Measurements from ENCODE around the gene NKAIN2. TPM values are rescaled to one million over a fixed set of nuclear protein-coding genes. Genes with fewer than 3 reads are reported as not detected.

Gene NKAIN2
- polyA plus RNA-seq, 1 of the 3 experiments (the other 2 are of a cell fraction), result not detected

- CTCF ChIA-PET, result no interaction called here
These were observed 205.5 kb downstream of the NKAIN2 start for GRCh38 chr6:124008988-124009765.

GRCh38 chr6:124010574-124010973 lies 206.9 kb downstream of the NKAIN2 start:
- no peak overlapping the region for H3K27ac ChIP-seq (ENCODE audit: low read depth in 2 of 2, low read length in 1 of 2)
- POLR2A ChIA-PET, result no interaction called here
- TF ChIP-seq POLR2AphosphoS5 (IDR thresholded peaks at IDR 0.05; ENCODE audit: low read depth, low read length) (no peak), NRF1 (IDR thresholded peaks at IDR 0.05; ENCODE audit: low read depth, low read length) (no peak), ELF1 (IDR thresholded peaks at IDR 0.05) (no peak), FOXJ3 (CRISPR knock-in tag; IDR thresholded peaks at IDR 0.05) (no peak), RXRA (IDR thresholded peaks at IDR 0.05; ENCODE audit: borderline replicate concordance, low read depth) (no peak), SMC3 (IDR thresholded peaks at IDR 0.05; ENCODE audit: low read depth, low read length) (no peak), ZBTB33 (IDR thresholded peaks at IDR 0.05; ENCODE audit: borderline replicate concordance, low read depth) (no peak)
- TF ChIP-seq, protein P1, sequence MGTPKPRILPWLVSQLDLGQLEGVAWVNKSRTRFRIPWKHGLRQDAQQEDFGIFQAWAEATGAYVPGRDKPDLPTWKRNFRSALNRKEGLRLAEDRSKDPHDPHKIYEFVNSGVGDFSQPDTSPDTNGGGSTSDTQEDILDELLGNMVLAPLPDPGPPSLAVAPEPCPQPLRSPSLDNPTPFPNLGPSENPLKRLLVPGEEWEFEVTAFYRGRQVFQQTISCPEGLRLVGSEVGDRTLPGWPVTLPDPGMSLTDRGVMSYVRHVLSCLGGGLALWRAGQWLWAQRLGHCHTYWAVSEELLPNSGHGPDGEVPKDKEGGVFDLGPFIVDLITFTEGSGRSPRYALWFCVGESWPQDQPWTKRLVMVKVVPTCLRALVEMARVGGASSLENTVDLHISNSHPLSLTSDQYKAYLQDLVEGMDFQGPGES (IDR thresholded peaks at IDR 0.05; ENCODE audit: low read depth, low read length), result no peak

More at GRCh38 chr6:124008988-124009765, 205.5 kb downstream of the NKAIN2 start:
- Histone ChIP-seq H3F3A (replicated peaks; ENCODE audit: insufficient read depth) (no peaks in the 10 kb centered on the region), H3K9ac (no peak overlapping the region), H3K27ac (ENCODE audit: low read depth in 2 of 2, low read length in 1 of 2) (no peak overlapping the region), H3K4me3 (ENCODE audit: low read depth in 2 of 2, low read length in 1 of 2) (no peak overlapping the region), H3K4me1 (ENCODE audit: control insufficient read depth in 1 of 2, insufficient read depth in 2 of 2, low read depth in 1 of 2, low read length in 1 of 2) (no peaks in the 10 kb centered on the region), H3K4me2 (no peak overlapping the region), H3K9me3 (no peaks in the 10 kb centered on the region), H3K36me3 (replicated peaks in 1 of 2; ENCODE audit: control insufficient read depth in 1 of 2, insufficient read depth in 2 of 2, low read length in 1 of 2) (no peaks in the 10 kb centered on the region), H3K27me3 (ENCODE audit: insufficient read depth) (no peaks in the 10 kb centered on the region), H4K20me1 (ENCODE audit: insufficient read depth) (no peaks in the 10 kb centered on the region), H3K79me2 (ENCODE audit: insufficient read depth) (no peaks in the 10 kb centered on the region), H2AFZ (ENCODE audit: low read depth) (no peak overlapping the region), H3K9me2 (no peaks in the 10 kb centered on the region)
- no peak for DNase-seq
- 1% methylated on average over 6 of the region's 6 CpGs for WGBS (ENCODE audit: low lambda C conversion rate)
- POLR2A ChIA-PET, result no interaction called here
- TF ChIP-seq MEF2A (IDR thresholded peaks at IDR 0.05; ENCODE audit: borderline replicate concordance, low read depth), result no peak
- no peak for TF ChIP-seq CHD2 (IDR thresholded peaks at IDR 0.05; ENCODE audit: low read length, partially characterized antibody)
- no peak for TF ChIP-seq FOXJ3 (CRISPR knock-in tag; IDR thresholded peaks at IDR 0.05)
- TF ChIP-seq RAD21 (IDR thresholded peaks at IDR 0.05; ENCODE audit: low read length), result no peak
- no peak for TF ChIP-seq FOSL2 (IDR thresholded peaks at IDR 0.05; ENCODE audit: borderline replicate concordance, low read depth)
- no peak for TF ChIP-seq MAX (IDR thresholded peaks at IDR 0.05; ENCODE audit: low read depth)
- no peak for TF ChIP-seq USF2 (IDR thresholded peaks at IDR 0.05; ENCODE audit: borderline replicate concordance, low read depth, low read length)
- no peak for TF ChIP-seq NFIC (IDR thresholded peaks at IDR 0.05; ENCODE audit: borderline replicate concordance)
- no peak for TF ChIP-seq ELF1 (IDR thresholded peaks at IDR 0.05)
- no peak for TF ChIP-seq SIN3A (IDR thresholded peaks at IDR 0.05; ENCODE audit: borderline replicate concordance, low read depth, low read length)
- TF ChIP-seq, protein P2, sequence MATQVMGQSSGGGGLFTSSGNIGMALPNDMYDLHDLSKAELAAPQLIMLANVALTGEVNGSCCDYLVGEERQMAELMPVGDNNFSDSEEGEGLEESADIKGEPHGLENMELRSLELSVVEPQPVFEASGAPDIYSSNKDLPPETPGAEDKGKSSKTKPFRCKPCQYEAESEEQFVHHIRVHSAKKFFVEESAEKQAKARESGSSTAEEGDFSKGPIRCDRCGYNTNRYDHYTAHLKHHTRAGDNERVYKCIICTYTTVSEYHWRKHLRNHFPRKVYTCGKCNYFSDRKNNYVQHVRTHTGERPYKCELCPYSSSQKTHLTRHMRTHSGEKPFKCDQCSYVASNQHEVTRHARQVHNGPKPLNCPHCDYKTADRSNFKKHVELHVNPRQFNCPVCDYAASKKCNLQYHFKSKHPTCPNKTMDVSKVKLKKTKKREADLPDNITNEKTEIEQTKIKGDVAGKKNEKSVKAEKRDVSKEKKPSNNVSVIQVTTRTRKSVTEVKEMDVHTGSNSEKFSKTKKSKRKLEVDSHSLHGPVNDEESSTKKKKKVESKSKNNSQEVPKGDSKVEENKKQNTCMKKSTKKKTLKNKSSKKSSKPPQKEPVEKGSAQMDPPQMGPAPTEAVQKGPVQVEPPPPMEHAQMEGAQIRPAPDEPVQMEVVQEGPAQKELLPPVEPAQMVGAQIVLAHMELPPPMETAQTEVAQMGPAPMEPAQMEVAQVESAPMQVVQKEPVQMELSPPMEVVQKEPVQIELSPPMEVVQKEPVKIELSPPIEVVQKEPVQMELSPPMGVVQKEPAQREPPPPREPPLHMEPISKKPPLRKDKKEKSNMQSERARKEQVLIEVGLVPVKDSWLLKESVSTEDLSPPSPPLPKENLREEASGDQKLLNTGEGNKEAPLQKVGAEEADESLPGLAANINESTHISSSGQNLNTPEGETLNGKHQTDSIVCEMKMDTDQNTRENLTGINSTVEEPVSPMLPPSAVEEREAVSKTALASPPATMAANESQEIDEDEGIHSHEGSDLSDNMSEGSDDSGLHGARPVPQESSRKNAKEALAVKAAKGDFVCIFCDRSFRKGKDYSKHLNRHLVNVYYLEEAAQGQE (IDR thresholded peaks at IDR 0.05; ENCODE audit: low read depth, low read length), result no peak
- TF ChIP-seq TCF12 (IDR thresholded peaks at IDR 0.05), result no peak
- TF ChIP-seq TAF1 (IDR thresholded peaks at IDR 0.05; ENCODE audit: borderline replicate concordance, low read depth, low read length), result no peak

More at GRCh38 chr6:124010574-124010973, 206.9 kb downstream of the NKAIN2 start:
- no peaks in the 10 kb centered on the region for H3K79me2 ChIP-seq (ENCODE audit: insufficient read depth)
- H3K36me3 ChIP-seq (replicated peaks in 1 of 2; ENCODE audit: control insufficient read depth in 1 of 2, insufficient read depth in 2 of 2, low read length in 1 of 2), result no peaks in the 10 kb centered on the region
- H3K27me3 ChIP-seq (ENCODE audit: insufficient read depth), result no peaks in the 10 kb centered on the region
- no peak for DNase-seq
- no peak overlapping the region for H3K4me2 ChIP-seq
- no peaks in the 10 kb centered on the region for H3F3A ChIP-seq (replicated peaks; ENCODE audit: insufficient read depth)
- no peak overlapping the region for H3K9ac ChIP-seq
- CTCF ChIA-PET, result no interaction called here
- no peaks in the 10 kb centered on the region for H3K4me1 ChIP-seq (ENCODE audit: control insufficient read depth in 1 of 2, insufficient read depth in 2 of 2, low read depth in 1 of 2, low read length in 1 of 2)
- H3K9me3 ChIP-seq, result no peaks in the 10 kb centered on the region
- no peak overlapping the region for H3K4me3 ChIP-seq (ENCODE audit: low read depth in 2 of 2, low read length in 1 of 2)
- H2AFZ ChIP-seq (ENCODE audit: low read depth), result no peak overlapping the region
- no peaks in the 10 kb centered on the region for H3K9me2 ChIP-seq
- no peaks in the 10 kb centered on the region for H4K20me1 ChIP-seq (ENCODE audit: insufficient read depth)

All from SK-N-SH (cell line).